DND-41 (cell line): ENCODE measurements around the gene GPC5.

ENCODE experiments used
- CTCF ChIP-seq: IDR thresholded peaks from 2 replicates; pipeline ENCODE4 v1.5.1; 2012; ENCODE audit warnings: borderline replicate concordance, low read length, moderate library complexity, mild to moderate bottlenecking; ENCODE audit not compliant: poor library complexity, severe bottlenecking; ENCODE audit errors: extremely low read depth
- EZH2 ChIP-seq: IDR thresholded peaks from 3 replicates; pipeline ENCODE4 v1.6.1; 2012; ENCODE audit warnings: borderline replicate concordance, low read depth, mild to moderate bottlenecking, moderate library complexity, low read length, inconsistent platforms; ENCODE audit not compliant: severe bottlenecking

- TF ChIP-seq CTCF: no peak
- TF ChIP-seq EZH2: no peak
These were observed 141.8 kb downstream of the GPC5 start for GRCh38 chr13:91540158-91540736.
